ENCODE measurements around the gene REXO2.
A peak's percentile ranks its signal among the peaks of the same experiment; 100 is the strongest.

The REXO2 gene

GRCh38 chr11:114463999-114464398 is 24.7 kb downstream of the REXO2 start:
- Histone ChIP-seq H3K9me3 (ENCODE audit: insufficient read depth, low read length) (no peaks in the 10 kb centered on the region), H3K9ac (ENCODE audit: insufficient read length, low read depth) (no peak overlapping the region), H3K4me3 (ENCODE audit: insufficient read length, low read depth) (no peak overlapping the region), H3K36me3 (ENCODE audit: insufficient read depth, insufficient read length, low read length) (no peaks in the 10 kb centered on the region), H3K4me1 (ENCODE audit: insufficient read depth, insufficient read length) (no peaks in the 10 kb centered on the region), H3K27me3 (ENCODE audit: insufficient read depth, insufficient read length) (no peaks in the 10 kb centered on the region)
- TF ChIP-seq SUZ12 (IDR thresholded peaks at IDR 0.05; ENCODE audit: extremely low read depth, insufficient read depth, insufficient read length), result no peak
- no peak for TF ChIP-seq ZNF274 (IDR thresholded peaks at IDR 0.05; ENCODE audit: low read depth, low read length)
- TF ChIP-seq YY1 (IDR thresholded peaks at IDR 0.05; ENCODE audit: insufficient read depth, insufficient read length), result no peak
- DNase-seq (ENCODE audit: low read depth, low spot score), result no peak

- H3K4me3 ChIP-seq (ENCODE audit: insufficient read length, low read depth), result no peak overlapping the region
- no peaks in the 10 kb centered on the region for H3K4me1 ChIP-seq (ENCODE audit: insufficient read depth, insufficient read length)
- no peaks in the 10 kb centered on the region for H3K36me3 ChIP-seq (ENCODE audit: insufficient read depth, insufficient read length, low read length)
- no peaks in the 10 kb centered on the region for H3K27me3 ChIP-seq (ENCODE audit: insufficient read depth, insufficient read length)
- no peak overlapping the region for H3K9ac ChIP-seq (ENCODE audit: insufficient read length, low read depth)
- DNase-seq (ENCODE audit: low read depth, low spot score), result no peak
- TF ChIP-seq ZNF274 (IDR thresholded peaks at IDR 0.05; ENCODE audit: low read depth, low read length) (no peak), YY1 (IDR thresholded peaks at IDR 0.05; ENCODE audit: insufficient read depth, insufficient read length) (no peak), SUZ12 (IDR thresholded peaks at IDR 0.05; ENCODE audit: extremely low read depth, insufficient read depth, insufficient read length) (no peak)
- H3K9me3 ChIP-seq (ENCODE audit: insufficient read depth, low read length), result no peaks in the 10 kb centered on the region; the same call in 1 of the 2 replicates
Observed at GRCh38 chr11:114466742-114467141, 27.5 kb downstream of the REXO2 start.

GRCh38 chr11:114472661-114473060 is 33.4 kb downstream of the REXO2 start:
- DNase-seq (ENCODE audit: low read depth, low spot score), result no peak
- no peak overlapping the region for H3K4me3 ChIP-seq (ENCODE audit: insufficient read length, low read depth)

GRCh38 chr11:114478001-114478410 is 38.7 kb downstream of the REXO2 start:
- H3K4me1 ChIP-seq (ENCODE audit: insufficient read depth, insufficient read length), result peaks cover 2% of the 10 kb centered on the region
- no peak overlapping the region for H3K4me3 ChIP-seq (ENCODE audit: insufficient read length, low read depth)
- no peaks in the 10 kb centered on the region for H3K36me3 ChIP-seq (ENCODE audit: insufficient read depth, insufficient read length, low read length)
- H3K27me3 ChIP-seq (ENCODE audit: insufficient read depth, insufficient read length), result no peaks in the 10 kb centered on the region
- H3K9me3 ChIP-seq (ENCODE audit: insufficient read depth, low read length), result peaks cover 32% of the 10 kb centered on the region
- no peak for TF ChIP-seq SUZ12 (IDR thresholded peaks at IDR 0.05; ENCODE audit: extremely low read depth, insufficient read depth, insufficient read length)
- no peak for TF ChIP-seq YY1 (IDR thresholded peaks at IDR 0.05; ENCODE audit: insufficient read depth, insufficient read length)
- no peak for TF ChIP-seq ZNF274 (IDR thresholded peaks at IDR 0.05; ENCODE audit: low read depth, low read length)
- H3K9ac ChIP-seq (ENCODE audit: insufficient read length, low read depth), result no peak overlapping the region
- DNase-seq (ENCODE audit: low read depth, low spot score), result peak; percentile 57

More at GRCh38 chr11:114472661-114473060, 33.4 kb downstream of the REXO2 start:
- TF ChIP-seq YY1 (IDR thresholded peaks at IDR 0.05; ENCODE audit: insufficient read depth, insufficient read length) (no peak), SUZ12 (IDR thresholded peaks at IDR 0.05; ENCODE audit: extremely low read depth, insufficient read depth, insufficient read length) (no peak), ZNF274 (IDR thresholded peaks at IDR 0.05; ENCODE audit: low read depth, low read length) (no peak)
- H3K4me1 ChIP-seq (ENCODE audit: insufficient read depth, insufficient read length), result no peaks in the 10 kb centered on the region
- no peak overlapping the region for H3K9ac ChIP-seq (ENCODE audit: insufficient read length, low read depth)
- peaks cover 22% of the 10 kb centered on the region for H3K9me3 ChIP-seq (ENCODE audit: insufficient read depth, low read length)
- H3K36me3 ChIP-seq (ENCODE audit: insufficient read depth, insufficient read length, low read length), result no peaks in the 10 kb centered on the region
- H3K27me3 ChIP-seq (ENCODE audit: insufficient read depth, insufficient read length), result no peaks in the 10 kb centered on the region

GRCh38 chr11:114478768-114479167 is 39.5 kb downstream of the REXO2 start:
- peak; percentile 55 for DNase-seq (ENCODE audit: low read depth, low spot score)
- Histone ChIP-seq H3K4me3 (ENCODE audit: insufficient read length, low read depth) (no peak overlapping the region), H3K4me1 (ENCODE audit: insufficient read depth, insufficient read length) (peaks cover 2% of the 10 kb centered on the region), H3K9ac (ENCODE audit: insufficient read length, low read depth) (no peak overlapping the region), H3K27me3 (ENCODE audit: insufficient read depth, insufficient read length) (no peaks in the 10 kb centered on the region), H3K36me3 (ENCODE audit: insufficient read depth, insufficient read length, low read length) (no peaks in the 10 kb centered on the region), H3K9me3 (ENCODE audit: insufficient read depth, low read length) (peaks cover 30% of the 10 kb centered on the region)
- TF ChIP-seq YY1 (IDR thresholded peaks at IDR 0.05; ENCODE audit: insufficient read depth, insufficient read length) (no peak), ZNF274 (IDR thresholded peaks at IDR 0.05; ENCODE audit: low read depth, low read length) (no peak), SUZ12 (IDR thresholded peaks at IDR 0.05; ENCODE audit: extremely low read depth, insufficient read depth, insufficient read length) (no peak)

- no peak for TF ChIP-seq YY1 (IDR thresholded peaks at IDR 0.05; ENCODE audit: insufficient read depth, insufficient read length)
- TF ChIP-seq SUZ12 (IDR thresholded peaks at IDR 0.05; ENCODE audit: extremely low read depth, insufficient read depth, insufficient read length), result no peak
- no peak for TF ChIP-seq ZNF274 (IDR thresholded peaks at IDR 0.05; ENCODE audit: low read depth, low read length)
- no peaks in the 10 kb centered on the region for H3K27me3 ChIP-seq (ENCODE audit: insufficient read depth, insufficient read length)
- peaks cover 2% of the 10 kb centered on the region for H3K4me1 ChIP-seq (ENCODE audit: insufficient read depth, insufficient read length)
- H3K4me3 ChIP-seq (ENCODE audit: insufficient read length, low read depth), result no peak overlapping the region
- no peaks in the 10 kb centered on the region for H3K36me3 ChIP-seq (ENCODE audit: insufficient read depth, insufficient read length, low read length)
- H3K9ac ChIP-seq (ENCODE audit: insufficient read length, low read depth), result no peak overlapping the region
- H3K9me3 ChIP-seq (ENCODE audit: insufficient read depth, low read length), result peaks cover 27% of the 10 kb centered on the region
- no peak for DNase-seq (ENCODE audit: low read depth, low spot score)
Observed at GRCh38 chr11:114479331-114479730, 40.1 kb downstream of the REXO2 start.

GRCh38 chr11:114482114-114482513 is 42.8 kb downstream of the REXO2 start:
- Histone ChIP-seq H3K36me3 (ENCODE audit: insufficient read depth, insufficient read length, low read length) (no peaks in the 10 kb centered on the region), H3K9me3 (ENCODE audit: insufficient read depth, low read length) (peaks cover 22% of the 10 kb centered on the region), H3K4me1 (ENCODE audit: insufficient read depth, insufficient read length) (peaks cover 2% of the 10 kb centered on the region), H3K27me3 (ENCODE audit: insufficient read depth, insufficient read length) (no peaks in the 10 kb centered on the region), H3K4me3 (ENCODE audit: insufficient read length, low read depth) (no peak overlapping the region), H3K9ac (ENCODE audit: insufficient read length, low read depth) (no peak overlapping the region)
- no peak for DNase-seq (ENCODE audit: low read depth, low spot score)
- TF ChIP-seq ZNF274 (IDR thresholded peaks at IDR 0.05; ENCODE audit: low read depth, low read length) (no peak), YY1 (IDR thresholded peaks at IDR 0.05; ENCODE audit: insufficient read depth, insufficient read length) (no peak), SUZ12 (IDR thresholded peaks at IDR 0.05; ENCODE audit: extremely low read depth, insufficient read depth, insufficient read length) (no peak)
